ENCODE results near the gene TRIM33.

DNA sequence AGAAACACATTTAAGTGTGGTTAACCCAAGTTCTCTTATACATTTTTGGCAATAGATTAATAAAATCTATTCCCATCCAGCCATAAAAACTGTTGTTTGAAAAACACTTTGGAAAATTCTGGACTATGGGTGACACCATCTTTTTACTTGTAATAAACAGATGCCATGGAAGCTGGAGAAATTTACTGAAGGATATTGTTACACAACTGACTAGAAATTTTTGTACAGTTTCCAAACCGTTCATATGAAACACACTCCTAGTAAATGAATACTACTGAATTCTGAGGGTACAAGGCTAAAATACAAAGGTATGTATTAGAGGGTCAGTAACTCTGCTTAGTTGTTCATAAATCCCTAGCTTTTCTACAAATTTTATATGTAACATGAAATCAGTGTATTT is 48.7 kb downstream of the TRIM33 start:
- TF ChIP-seq, protein P1, sequence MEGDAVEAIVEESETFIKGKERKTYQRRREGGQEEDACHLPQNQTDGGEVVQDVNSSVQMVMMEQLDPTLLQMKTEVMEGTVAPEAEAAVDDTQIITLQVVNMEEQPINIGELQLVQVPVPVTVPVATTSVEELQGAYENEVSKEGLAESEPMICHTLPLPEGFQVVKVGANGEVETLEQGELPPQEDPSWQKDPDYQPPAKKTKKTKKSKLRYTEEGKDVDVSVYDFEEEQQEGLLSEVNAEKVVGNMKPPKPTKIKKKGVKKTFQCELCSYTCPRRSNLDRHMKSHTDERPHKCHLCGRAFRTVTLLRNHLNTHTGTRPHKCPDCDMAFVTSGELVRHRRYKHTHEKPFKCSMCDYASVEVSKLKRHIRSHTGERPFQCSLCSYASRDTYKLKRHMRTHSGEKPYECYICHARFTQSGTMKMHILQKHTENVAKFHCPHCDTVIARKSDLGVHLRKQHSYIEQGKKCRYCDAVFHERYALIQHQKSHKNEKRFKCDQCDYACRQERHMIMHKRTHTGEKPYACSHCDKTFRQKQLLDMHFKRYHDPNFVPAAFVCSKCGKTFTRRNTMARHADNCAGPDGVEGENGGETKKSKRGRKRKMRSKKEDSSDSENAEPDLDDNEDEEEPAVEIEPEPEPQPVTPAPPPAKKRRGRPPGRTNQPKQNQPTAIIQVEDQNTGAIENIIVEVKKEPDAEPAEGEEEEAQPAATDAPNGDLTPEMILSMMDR (IDR thresholded peaks at IDR 0.05 in 4 of 5, conservative IDR thresholded peaks at IDR 0.05 in 1 of 5): no peak
- no peak for TF ChIP-seq POLR2A (IDR thresholded peaks at IDR 0.05)
